HepG2 (cell line): ENCODE results near the gene AUNIP. TPM values are rescaled to one million over a fixed set of nuclear protein-coding genes. Genes with fewer than 3 reads are reported as not detected.
A peak's percentile ranks its signal among the peaks of the same experiment; 100 is the strongest.

ENCODE experiments used
- ARNT2 ChIP-seq: sonication (generic); formaldehyde crosslinking; IDR thresholded peaks from 2 replicates; pipeline ENCODE4 v1.8.0; 2022; ENCODE audit warnings: mild to moderate bottlenecking, low read depth, missing genetic modification reagents, moderate library complexity
- CREB1 ChIP-seq, 2 experiments: fragments of 450-650 bp in 1 of 2; IDR thresholded peaks; 2 replicates each; pipeline ENCODE4 v1.6.1; 2016 to 2017; ENCODE audit warnings: control low read depth in 1 of 2, mild to moderate bottlenecking in 1 of 2, missing compliant biosample characterization in 1 of 2, missing genetic modification characterization in 1 of 2
- EP300 ChIP-seq, 3 experiments: sonication (generic) in 1 of 3; formaldehyde crosslinking in 1 of 3; IDR thresholded peaks; 2 replicates each; pipeline versions ENCODE4 v1.5.1 to v1.6.1; 2011 to 2020; ENCODE audit warnings: low read depth in 2 of 3, low read length in 2 of 3, borderline replicate concordance in 1 of 3, improper control_type of control experiment in 1 of 3, mild to moderate bottlenecking in 1 of 3, missing genetic modification reagents in 1 of 3, moderate library complexity in 1 of 3
- FOXJ3 ChIP-seq: sonication (generic); formaldehyde crosslinking; IDR thresholded peaks from 2 replicates; pipeline ENCODE4 v1.4.0; 2020; ENCODE audit warnings: missing genetic modification reagents, mild to moderate bottlenecking, borderline replicate concordance
- GABPB1 ChIP-seq: IDR thresholded peaks from 2 replicates; pipeline ENCODE4 v1.6.1; 2016; ENCODE audit warnings: mild to moderate bottlenecking, missing genetic modification reagents, moderate library complexity, missing compliant biosample characterization
- HNRNPUL1 ChIP-seq: fragments of 200-400 bp; formaldehyde crosslinking; IDR thresholded peaks from 2 replicates; pipeline ENCODE4 v1.6.1; 2017; ENCODE audit warnings: low read depth, mild to moderate bottlenecking, low read length, moderate library complexity
- PHF21A ChIP-seq: sonication (generic); formaldehyde crosslinking; IDR thresholded peaks from 2 replicates; pipeline ENCODE4 v1.5.0; 2020; ENCODE audit warnings: mild to moderate bottlenecking, missing genetic modification reagents
- PHF5A ChIP-seq: IDR thresholded peaks from one replicate; pipeline ENCODE4 v1.6.1; 2018; ENCODE audit warnings: low read depth, missing genetic modification reagents; ENCODE audit not compliant: unreplicated experiment
- POLR2G ChIP-seq: fragments of 200-400 bp; formaldehyde crosslinking; IDR thresholded peaks from 2 replicates; pipeline ENCODE4 v1.6.1; 2018; ENCODE audit warnings: mild to moderate bottlenecking, low read depth, low read length, moderate library complexity
- SAP130 ChIP-seq: IDR thresholded peaks from 2 replicates; pipeline ENCODE4 v1.6.1; 2016; ENCODE audit warnings: low read depth
- SMC3 ChIP-seq: IDR thresholded peaks from 2 replicates; pipeline ENCODE4 v1.6.1; 2011; ENCODE audit warnings: low read length, improper control_type of control experiment
- SOX6 ChIP-seq, 2 experiments: fragments of 450-650 bp in 1 of 2; sonication (generic) in 1 of 2; formaldehyde crosslinking in 1 of 2; IDR thresholded peaks; 2 replicates each; pipeline versions ENCODE4 v1.4.0 to v1.6.1; 2017 to 2020; ENCODE audit warnings: antibody characterized with exemption in 1 of 2, mild to moderate bottlenecking in 1 of 2, missing genetic modification reagents in 1 of 2
- SP140L ChIP-seq: sonication (generic); formaldehyde crosslinking; IDR thresholded peaks from 2 replicates; pipeline ENCODE4 v1.4.0; 2020; ENCODE audit warnings: missing genetic modification reagents, borderline replicate concordance
- THAP11 ChIP-seq: IDR thresholded peaks from 2 replicates; pipeline ENCODE4 v1.6.1; 2016; ENCODE audit warnings: missing biosample characterization, missing genetic modification reagents
- ZIK1 ChIP-seq: sonication (generic); formaldehyde crosslinking; IDR thresholded peaks from 2 replicates; pipeline ENCODE4 v1.5.0; 2020; ENCODE audit warnings: mild to moderate bottlenecking, low read depth, missing genetic modification reagents, borderline replicate concordance
- ZNF124 ChIP-seq: sonication (generic); formaldehyde crosslinking; IDR thresholded peaks from 2 replicates; pipeline ENCODE4 v1.4.0; 2020; ENCODE audit warnings: missing genetic modification reagents
- ZNF337 ChIP-seq: sonication (generic); formaldehyde crosslinking; IDR thresholded peaks from 2 replicates; pipeline ENCODE4 v1.5.1; 2020; ENCODE audit warnings: missing genetic modification reagents, low read depth, mild to moderate bottlenecking, borderline replicate concordance
- ZNF614 ChIP-seq: IDR thresholded peaks from 2 replicates; pipeline ENCODE4 v1.6.1; 2018; ENCODE audit warnings: missing biosample characterization, missing genetic modification reagents, inconsistent platforms, borderline replicate concordance
- ZNF746 ChIP-seq: sonication (generic); formaldehyde crosslinking; IDR thresholded peaks from 2 replicates; pipeline ENCODE4 v1.8.0; 2022; ENCODE audit warnings: mild to moderate bottlenecking, missing genetic modification reagents
- ZNF749 ChIP-seq: sonication (generic); formaldehyde crosslinking; IDR thresholded peaks from 2 replicates; pipeline ENCODE4 v1.8.0; 2022; ENCODE audit warnings: mild to moderate bottlenecking, missing genetic modification reagents, moderate library complexity, borderline replicate concordance
- polyA plus RNA-seq, 8 experiments: library from polyadenylated mRNA; depleted of rRNA in 3 of 8; stranded (reverse) in 7 of 8; unstranded in 1 of 8; fragments of >200 nt; fragmentation: Illumina TruSeq in 4 of 8; extraction: Trizol in 4 of 8; gene quantifications; 2 replicates each; pipeline versions ENCODE4 v1.2.1 to v1.2.3, GENCODE V29; 2011 to 2016; ENCODE audit warnings: low read depth in 4 of 8, missing spikeins in 1 of 8, mixed read lengths in 1 of 8; ENCODE audit not compliant: insufficient read depth in 1 of 8
- total RNA-seq, 5 experiments: library from RNA; depleted of rRNA; stranded (reverse); fragments of >200 nt; fragmentation: Illumina TruSeq; extraction: Trizol; gene quantifications; 2 replicates each; pipeline ENCODE4 v1.2.3, GENCODE V29; 2016; ENCODE audit warnings: low read depth in 1 of 5
- TF ChIP-seq, protein P1 (sequence below): sonication (generic); formaldehyde crosslinking; IDR thresholded peaks from 2 replicates; pipeline ENCODE4 v1.9.0; 2022; ENCODE audit warnings: missing genetic modification reagents, mild to moderate bottlenecking, borderline replicate concordance
- TF ChIP-seq, protein P2 (sequence below): sonication (generic); formaldehyde crosslinking; IDR thresholded peaks from 2 replicates; pipeline ENCODE4 v1.5.1; 2020; ENCODE audit warnings: missing genetic modification reagents, mild to moderate bottlenecking, borderline replicate concordance
- TF ChIP-seq, protein P3 (sequence below): sonication (generic); formaldehyde crosslinking; IDR thresholded peaks from 2 replicates; pipeline ENCODE4 v1.9.0; 2021; ENCODE audit warnings: missing genetic modification reagents, borderline replicate concordance

The AUNIP gene
- total and polyA plus RNA-seq, 2 of the 13 experiments (the other 11 are each of a cell fraction or from before 2014, with no cell fraction given): 3.8 to 12.3 TPM

DNA sequence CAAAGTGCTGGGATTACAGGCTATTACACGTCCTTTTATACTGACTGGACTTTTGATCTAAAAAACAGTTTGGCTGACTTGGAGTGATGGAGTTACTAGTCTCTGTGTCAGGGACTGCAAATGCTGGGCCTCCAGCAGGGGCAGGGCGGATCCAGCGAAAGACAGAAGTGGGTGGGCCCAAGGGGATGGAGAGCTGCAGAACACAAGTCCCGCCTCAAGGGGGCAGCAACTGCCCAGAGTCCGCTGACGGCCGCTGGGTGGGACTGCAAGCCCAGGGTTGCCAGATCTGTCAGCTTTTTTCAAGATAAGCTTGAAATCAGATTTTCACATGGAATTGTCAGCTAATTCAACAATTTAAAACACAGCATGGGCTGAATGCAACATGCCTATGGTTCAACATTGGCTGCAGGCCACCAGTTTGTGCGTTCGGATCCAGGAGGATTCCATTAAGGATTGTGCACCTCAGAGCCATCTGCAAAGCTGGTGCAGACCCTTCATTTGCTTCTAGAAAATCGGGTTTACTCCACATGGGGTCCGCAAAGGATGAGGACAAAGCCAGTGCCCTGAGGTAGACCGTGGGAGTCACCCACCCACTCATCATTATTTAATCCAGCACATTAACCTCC, 36.2 kb upstream of the AUNIP start (continued):
- TF ChIP-seq ZIK1 (CRISPR knock-in tag) (no peak), ZNF124 (CRISPR knock-in tag) (no peak), ZNF614 (CRISPR knock-in tag) (peak; percentile 23; the same call in 1 of the 2 replicates), HNRNPUL1 (no peak), ZNF749 (CRISPR knock-in tag) (no peak), SAP130 (CRISPR knock-in tag) (peak; percentile 59), SMC3 (peak; percentile 64), ARNT2 (CRISPR knock-in tag) (0 out of 2 replicates have a peak, but pooled peaks have one; percentile 29), SOX6 (IDR thresholded peaks at IDR 0.05) (no peak), SOX6 (CRISPR knock-in tag; IDR thresholded peaks at IDR 0.05) (peak; percentile 66), THAP11 (peak; percentile 92), PHF5A (CRISPR knock-in tag) (no peak), POLR2G (no peak), FOXJ3 (CRISPR knock-in tag) (no peak), CREB1 (IDR thresholded peaks at IDR 0.05) (no peak), CREB1 (CRISPR knock-in tag; IDR thresholded peaks at IDR 0.05) (no peak), EP300 (IDR thresholded peaks at IDR 0.05; ENCODE audit: low read depth in 2 of 2, low read length in 2 of 2) (no peak), EP300 (CRISPR knock-in tag; IDR thresholded peaks at IDR 0.05; ENCODE audit: borderline replicate concordance) (0 out of 2 replicates have a peak, but pooled peaks have one; percentile 31), PHF21A (CRISPR knock-in tag) (no peak), ZNF337 (no peak), SP140L (CRISPR knock-in tag) (0 out of 2 replicates have a peak, but pooled peaks have one; percentile 34), ZNF746 (CRISPR knock-in tag) (peak; percentile 28; the same call in 1 of the 2 replicates), GABPB1 (CRISPR knock-in tag) (peak; percentile 48; the same call in 1 of the 2 replicates)
- TF ChIP-seq, protein P1, sequence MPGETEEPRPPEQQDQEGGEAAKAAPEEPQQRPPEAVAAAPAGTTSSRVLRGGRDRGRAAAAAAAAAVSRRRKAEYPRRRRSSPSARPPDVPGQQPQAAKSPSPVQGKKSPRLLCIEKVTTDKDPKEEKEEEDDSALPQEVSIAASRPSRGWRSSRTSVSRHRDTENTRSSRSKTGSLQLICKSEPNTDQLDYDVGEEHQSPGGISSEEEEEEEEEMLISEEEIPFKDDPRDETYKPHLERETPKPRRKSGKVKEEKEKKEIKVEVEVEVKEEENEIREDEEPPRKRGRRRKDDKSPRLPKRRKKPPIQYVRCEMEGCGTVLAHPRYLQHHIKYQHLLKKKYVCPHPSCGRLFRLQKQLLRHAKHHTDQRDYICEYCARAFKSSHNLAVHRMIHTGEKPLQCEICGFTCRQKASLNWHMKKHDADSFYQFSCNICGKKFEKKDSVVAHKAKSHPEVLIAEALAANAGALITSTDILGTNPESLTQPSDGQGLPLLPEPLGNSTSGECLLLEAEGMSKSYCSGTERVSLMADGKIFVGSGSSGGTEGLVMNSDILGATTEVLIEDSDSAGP (CRISPR knock-in tag): peak; percentile 63; the same call in 1 of the 2 replicates
- TF ChIP-seq, protein P2, sequence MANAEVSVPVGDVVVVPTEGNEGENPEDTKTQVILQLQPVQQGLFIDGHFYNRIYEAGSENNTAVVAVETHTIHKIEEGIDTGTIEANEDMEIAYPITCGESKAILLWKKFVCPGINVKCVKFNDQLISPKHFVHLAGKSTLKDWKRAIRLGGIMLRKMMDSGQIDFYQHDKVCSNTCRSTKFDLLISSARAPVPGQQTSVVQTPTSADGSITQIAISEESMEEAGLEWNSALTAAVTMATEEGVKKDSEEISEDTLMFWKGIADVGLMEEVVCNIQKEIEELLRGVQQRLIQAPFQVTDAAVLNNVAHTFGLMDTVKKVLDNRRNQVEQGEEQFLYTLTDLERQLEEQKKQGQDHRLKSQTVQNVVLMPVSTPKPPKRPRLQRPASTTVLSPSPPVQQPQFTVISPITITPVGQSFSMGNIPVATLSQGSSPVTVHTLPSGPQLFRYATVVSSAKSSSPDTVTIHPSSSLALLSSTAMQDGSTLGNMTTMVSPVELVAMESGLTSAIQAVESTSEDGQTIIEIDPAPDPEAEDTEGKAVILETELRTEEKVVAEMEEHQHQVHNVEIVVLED (CRISPR knock-in tag): no peak
- TF ChIP-seq, protein P3, sequence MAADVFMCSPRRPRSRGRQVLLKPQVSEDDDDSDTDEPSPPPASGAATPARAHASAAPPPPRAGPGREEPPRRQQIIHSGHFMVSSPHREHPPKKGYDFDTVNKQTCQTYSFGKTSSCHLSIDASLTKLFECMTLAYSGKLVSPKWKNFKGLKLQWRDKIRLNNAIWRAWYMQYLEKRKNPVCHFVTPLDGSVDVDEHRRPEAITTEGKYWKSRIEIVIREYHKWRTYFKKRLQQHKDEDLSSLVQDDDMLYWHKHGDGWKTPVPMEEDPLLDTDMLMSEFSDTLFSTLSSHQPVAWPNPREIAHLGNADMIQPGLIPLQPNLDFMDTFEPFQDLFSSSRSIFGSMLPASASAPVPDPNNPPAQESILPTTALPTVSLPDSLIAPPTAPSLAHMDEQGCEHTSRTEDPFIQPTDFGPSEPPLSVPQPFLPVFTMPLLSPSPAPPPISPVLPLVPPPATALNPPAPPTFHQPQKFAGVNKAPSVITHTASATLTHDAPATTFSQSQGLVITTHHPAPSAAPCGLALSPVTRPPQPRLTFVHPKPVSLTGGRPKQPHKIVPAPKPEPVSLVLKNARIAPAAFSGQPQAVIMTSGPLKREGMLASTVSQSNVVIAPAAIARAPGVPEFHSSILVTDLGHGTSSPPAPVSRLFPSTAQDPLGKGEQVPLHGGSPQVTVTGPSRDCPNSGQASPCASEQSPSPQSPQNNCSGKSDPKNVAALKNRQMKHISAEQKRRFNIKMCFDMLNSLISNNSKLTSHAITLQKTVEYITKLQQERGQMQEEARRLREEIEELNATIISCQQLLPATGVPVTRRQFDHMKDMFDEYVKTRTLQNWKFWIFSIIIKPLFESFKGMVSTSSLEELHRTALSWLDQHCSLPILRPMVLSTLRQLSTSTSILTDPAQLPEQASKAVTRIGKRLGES: no peak
